ENCODE data around the gene TENM4. TPM values are rescaled to one million over a fixed set of nuclear protein-coding genes. Genes with fewer than 3 reads are reported as not detected.
A peak's percentile ranks its signal among the peaks of the same experiment; 100 is the strongest.
"Not testable (repeated sequence)": the region's sequence is repeated elsewhere in the genome, so short reads cannot be mapped to it uniquely, and the experiment has no call there.

TENM4 gene
- polyA plus RNA-seq, 4 donors = 21.0 to 31.9 (median 23.1) TPM

DNA sequence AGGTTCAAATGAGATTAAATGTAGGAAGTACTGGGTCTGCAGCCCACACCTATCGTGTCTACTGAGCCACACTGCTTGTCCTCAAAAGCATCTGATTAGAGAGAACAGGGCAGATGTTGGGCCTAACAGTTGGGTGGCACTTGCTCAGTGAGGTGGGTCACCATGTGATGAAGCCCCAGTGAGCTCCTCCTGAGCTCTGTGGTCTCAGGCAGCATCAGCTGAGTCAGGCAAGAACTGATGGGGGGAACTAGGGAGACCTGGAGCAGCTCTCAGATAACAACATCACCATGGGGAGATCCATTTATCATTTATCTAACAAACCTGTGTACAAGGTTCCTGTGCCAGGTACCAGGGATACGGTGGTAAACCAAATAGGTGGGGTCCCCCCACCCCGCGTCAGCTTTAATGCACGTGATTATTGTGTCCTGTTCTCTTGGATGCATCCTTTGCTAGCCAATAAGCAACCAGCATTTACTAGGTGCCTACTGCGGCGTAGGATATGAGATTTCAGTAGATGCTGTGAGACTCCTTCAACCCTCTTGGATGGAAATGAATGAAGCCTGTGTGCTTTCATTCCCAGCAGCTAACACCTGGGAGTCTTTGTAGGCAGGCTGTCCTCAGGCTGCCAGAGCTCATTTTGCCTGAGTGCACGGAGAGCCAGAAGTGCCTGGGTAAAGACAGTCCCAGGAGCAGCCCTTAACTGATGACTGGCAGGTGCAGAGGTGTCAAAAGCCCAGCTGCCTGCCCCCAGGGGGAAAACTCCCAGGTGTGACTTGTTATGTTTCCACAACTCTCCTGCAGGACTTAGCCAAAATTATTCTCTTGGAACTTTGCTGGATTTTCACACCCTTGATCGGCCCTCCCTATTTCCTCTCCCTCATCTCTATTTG, 792.6 kb downstream of the TENM4 start:
- DNase-seq (ENCODE audit: low read depth in 4 of 4, low spot score in 3 of 4) = no peak

GRCh38 chr11:78647266-78647915, 793.4 kb downstream of the TENM4 start:
- no peak for DNase-seq (ENCODE audit: low read depth in 4 of 4, low spot score in 3 of 4)

- DNase-seq (ENCODE audit: low read depth in 4 of 4, low spot score in 3 of 4) = peak in 2 of 4 donors; percentile 31 to 35
Observed at GRCh38 chr11:78646564-78647185, 794.2 kb downstream of the TENM4 start.

GRCh38 chr11:78645226-78646202, 795.3 kb downstream of the TENM4 start:
- DNase-seq (ENCODE audit: low read depth in 4 of 4, low spot score in 3 of 4) = peak in 3 of 4 donors; percentile 45 to 66 (median 60)

- no peak for DNase-seq (ENCODE audit: low read depth in 4 of 4, low spot score in 3 of 4)
Observed at GRCh38 chr11:78643676-78644056, 797.2 kb downstream of the TENM4 start.

- no peak for DNase-seq (ENCODE audit: low read depth in 4 of 4, low spot score in 3 of 4)
Observed at GRCh38 chr11:78642979-78643675, 797.7 kb downstream of the TENM4 start.

GRCh38 chr11:78641541-78641940, 799.3 kb downstream of the TENM4 start:
- DNase-seq (ENCODE audit: low read depth in 4 of 4, low spot score in 3 of 4) = no peak

GRCh38 chr11:78638704-78639380, 802.0 kb downstream of the TENM4 start:
- DNase-seq (ENCODE audit: low read depth in 4 of 4, low spot score in 3 of 4) = no peak

DNA sequence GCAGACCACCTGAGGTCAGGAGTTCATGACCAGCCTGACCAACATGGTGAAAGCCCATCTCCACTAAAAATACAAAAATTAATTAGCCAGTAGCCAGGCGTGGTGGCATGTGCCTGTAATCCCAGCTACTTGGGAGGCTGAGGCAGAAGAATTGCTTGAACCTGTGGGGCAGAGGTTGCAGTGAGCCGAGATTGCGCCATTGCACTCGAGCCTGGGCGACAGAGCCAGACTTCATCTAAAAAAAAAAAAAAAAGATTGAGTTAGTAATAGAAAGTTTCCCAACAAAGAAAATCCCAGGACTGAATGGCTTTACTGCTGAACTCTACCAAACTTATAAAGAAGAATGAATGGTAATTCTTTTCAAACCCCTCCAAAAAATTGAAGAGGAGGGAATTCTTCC, 803.3 kb downstream of the TENM4 start:
- not testable (repeated sequence) for DNase-seq (ENCODE audit: low read depth in 4 of 4, low spot score in 3 of 4)

DNA sequence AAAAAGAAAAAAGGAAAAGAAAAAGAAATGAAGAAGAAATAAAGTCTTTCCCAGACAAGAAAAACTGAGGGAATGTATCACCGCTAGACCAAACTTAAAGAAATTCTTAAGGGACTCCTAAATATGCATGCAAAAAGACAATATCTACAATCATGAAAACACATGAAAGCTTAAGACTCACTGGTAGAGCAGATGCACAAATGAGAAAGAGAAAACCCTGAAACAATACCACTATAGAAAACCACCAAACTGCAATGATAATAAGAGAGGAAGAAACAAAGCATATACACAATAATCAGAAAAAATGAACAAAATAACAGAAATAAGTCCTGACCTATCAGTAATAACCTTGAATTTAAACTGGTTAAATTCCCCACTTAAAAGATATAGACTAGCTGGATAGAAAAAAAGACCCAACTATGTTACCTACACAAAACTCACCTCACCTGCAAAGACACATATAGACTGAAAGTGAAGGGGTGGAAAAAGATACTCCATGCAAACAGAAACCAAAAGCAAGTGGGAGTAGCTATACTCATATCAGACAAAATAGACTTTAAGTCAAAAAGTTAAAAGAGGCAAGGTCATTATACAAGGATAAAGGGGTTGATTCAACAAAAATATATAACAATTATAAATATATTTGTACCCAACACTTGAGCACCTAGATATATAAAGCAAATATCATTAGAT, 804.9 kb downstream of the TENM4 start:
- no peak for DNase-seq (ENCODE audit: low read depth in 4 of 4, low spot score in 3 of 4)

DNA sequence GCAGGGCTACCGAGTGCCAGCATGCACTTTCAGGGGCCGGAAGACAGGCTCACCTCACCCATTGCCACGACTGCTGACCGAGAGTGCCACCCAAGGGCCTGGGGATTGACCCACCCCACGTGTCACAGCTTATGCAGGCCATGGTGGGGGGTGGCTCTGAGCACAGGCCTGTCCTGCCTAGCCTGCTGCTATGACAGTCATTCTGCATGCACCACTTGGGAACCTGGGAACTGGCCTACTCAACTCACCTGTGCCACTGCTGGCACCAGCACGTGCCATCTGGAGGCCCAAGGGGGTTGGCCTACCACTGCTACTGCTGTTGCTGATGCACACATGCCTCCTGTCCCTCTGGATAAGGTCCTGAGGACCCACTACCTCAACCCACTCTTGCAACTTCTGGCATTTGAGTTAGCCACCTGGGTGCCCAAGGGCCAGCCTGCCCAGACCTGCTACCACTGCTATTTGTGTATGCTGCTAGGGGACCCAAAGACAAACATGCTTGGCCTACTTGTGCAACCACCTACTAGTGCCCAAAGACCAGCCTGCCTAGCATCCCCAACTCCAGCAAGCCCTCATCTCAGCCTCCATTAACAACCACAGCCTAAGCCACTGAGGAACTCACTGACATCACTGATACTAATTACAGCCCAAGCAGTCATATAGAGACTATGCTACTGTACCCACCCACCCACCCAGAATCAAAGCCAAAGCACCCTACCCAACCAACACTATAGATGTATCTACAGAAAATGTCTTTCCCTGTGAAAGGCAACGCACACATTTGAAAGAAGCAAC, 807.1 kb downstream of the TENM4 start:
- DNase-seq (ENCODE audit: low read depth in 4 of 4, low spot score in 3 of 4) = no peak

- no peak for DNase-seq (ENCODE audit: low read depth in 4 of 4, low spot score in 3 of 4)
Observed at GRCh38 chr11:78630561-78631303, 810.1 kb downstream of the TENM4 start.

DNA sequence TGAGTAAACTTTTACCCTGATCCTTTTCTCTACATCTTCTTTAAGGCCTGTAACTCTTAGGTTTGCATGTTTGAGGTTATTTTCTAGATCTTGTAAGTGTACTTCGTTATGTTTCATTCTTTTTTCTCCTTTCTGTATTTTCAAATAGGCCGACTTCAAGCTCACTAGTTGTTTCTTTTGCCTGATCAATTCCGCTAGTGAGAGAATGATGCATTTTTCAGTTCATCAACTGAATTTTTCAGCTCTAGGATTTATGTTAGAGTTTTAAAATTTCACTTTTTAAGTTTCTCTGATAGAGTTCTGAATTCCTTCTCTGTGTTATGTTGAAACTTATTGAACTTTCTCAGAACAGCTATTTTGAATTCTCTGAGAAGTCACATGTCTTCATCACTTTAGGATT, 810.7 kb downstream of the TENM4 start:
- DNase-seq (ENCODE audit: low read depth in 4 of 4, low spot score in 3 of 4) = no peak

- no peak for DNase-seq (ENCODE audit: low read depth in 4 of 4, low spot score in 3 of 4)
Observed at GRCh38 chr11:78622666-78623065, 818.2 kb downstream of the TENM4 start.

DNA sequence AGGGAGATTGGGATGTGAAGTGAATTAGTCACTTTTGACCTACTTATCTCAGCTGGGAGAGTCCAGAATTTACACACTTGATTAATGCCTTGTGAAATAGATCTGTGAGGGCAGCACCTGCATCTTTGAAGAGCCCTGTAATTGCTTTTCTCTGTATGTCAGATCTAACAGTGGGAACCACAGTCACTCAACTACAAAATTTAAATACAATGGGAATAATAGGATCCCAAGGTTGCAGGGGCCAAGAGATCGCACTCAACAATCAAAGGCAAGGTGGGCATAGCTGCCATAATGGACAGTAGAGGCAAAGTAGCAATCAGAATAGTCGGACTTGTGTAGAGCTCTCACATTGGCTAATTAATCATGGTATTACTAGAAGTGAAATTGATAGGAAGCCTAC, 820.7 kb downstream of the TENM4 start:
- no peak for DNase-seq (ENCODE audit: low read depth in 4 of 4, low spot score in 3 of 4)

DNA sequence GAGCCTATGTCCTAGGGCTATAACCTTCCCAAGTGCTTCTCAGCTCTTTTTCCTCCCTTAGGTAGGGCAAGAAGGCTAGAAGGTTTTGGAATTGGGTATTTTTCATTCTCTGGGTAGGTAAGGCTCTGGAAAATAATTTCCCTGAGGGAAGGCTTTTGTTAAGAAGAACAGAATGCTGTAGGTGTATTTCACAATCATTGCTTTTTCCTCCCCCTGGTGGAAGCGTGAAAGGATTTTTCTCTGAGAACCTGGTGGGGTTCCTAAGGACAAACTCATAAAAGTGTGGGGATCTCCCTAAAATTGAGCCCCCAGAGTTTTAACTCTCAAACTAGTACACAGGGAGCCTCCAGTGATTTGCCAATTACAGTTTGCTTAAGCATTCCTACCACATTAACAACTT, 825.1 kb downstream of the TENM4 start:
- DNase-seq (ENCODE audit: low read depth in 4 of 4, low spot score in 3 of 4) = no peak

GRCh38 chr11:78613378-78613813, 827.4 kb downstream of the TENM4 start:
- DNase-seq (ENCODE audit: low read depth in 4 of 4, low spot score in 3 of 4) = no peak

All from left renal pelvis (tissue), 4 donors.